Fibroblast of villous mesenchyme (primary cell): ENCODE data around the gene EFCC1. TPM values are rescaled to one million over a fixed set of nuclear protein-coding genes. Genes with fewer than 3 reads are reported as not detected.

Experiments
- DNase-seq: peaks from one replicate; pipeline ENCODE4 v3.0.0-alpha.2; 2010; ENCODE audit warnings: low read depth
- H3K4me3 ChIP-seq: 2 replicates; pipeline ENCODE4 v1.5.1; 2011; ENCODE audit warnings: low read depth, mild to moderate bottlenecking, low read length
- CTCF ChIP-seq: IDR thresholded peaks from 2 replicates; pipeline ENCODE4 v1.5.1; 2012; ENCODE audit warnings: low read depth, mild to moderate bottlenecking, low read length; ENCODE audit not compliant: insufficient read depth
- total RNA-seq: library from RNA; depleted of rRNA; stranded (reverse); fragments of >200 nt; gene quantifications from 2 replicates; pipeline ENCODE4 v1.2.3, GENCODE V29; 2012

EFCC1 gene
- total RNA-seq, 1 donor = not detected

- TF ChIP-seq CTCF = no peak
- no peak for DNase-seq
- no peak overlapping the region for H3K4me3 ChIP-seq
Measured at GRCh38 chr3:129052675-129053074, 51.6 kb downstream of the EFCC1 start.

GRCh38 chr3:129054605-129055104, 53.6 kb downstream of the EFCC1 start:
- no peak overlapping the region for H3K4me3 ChIP-seq
- no peak for TF ChIP-seq CTCF
- no peak for DNase-seq

- no peak overlapping the region for H3K4me3 ChIP-seq
- no peak for TF ChIP-seq CTCF
- no peak for DNase-seq
Measured at GRCh38 chr3:129056451-129057173, 55.5 kb downstream of the EFCC1 start.

- no peak for DNase-seq
- TF ChIP-seq CTCF = no peak
- no peak overlapping the region for H3K4me3 ChIP-seq
Measured at GRCh38 chr3:129057249-129057648, 56.1 kb downstream of the EFCC1 start.

- DNase-seq = no peak
- no peak overlapping the region for H3K4me3 ChIP-seq
- TF ChIP-seq CTCF = no peak
Measured at GRCh38 chr3:129058441-129059200, 57.5 kb downstream of the EFCC1 start.

GRCh38 chr3:129059311-129059958, 58.3 kb downstream of the EFCC1 start:
- no peak overlapping the region for H3K4me3 ChIP-seq
- no peak for TF ChIP-seq CTCF
- DNase-seq = no peak
